KBM-7 (cell line): ENCODE measurements around the gene GNAO1.

Experiments used
- DNase-seq: peaks from one replicate; pipeline ENCODE4 v3.0.0-alpha.2; 2015
- in situ Hi-C: fragments of 300-500 bp; cut with MboI; formaldehyde crosslinking; loops from 2 replicates; pipeline ENCODE4 v1.14.3; 2020; ENCODE audit warnings: low sequenced_read_pairs, low pct_unique_long_range_greater_than_20kb, mixed read lengths

The GNAO1 gene

DNA sequence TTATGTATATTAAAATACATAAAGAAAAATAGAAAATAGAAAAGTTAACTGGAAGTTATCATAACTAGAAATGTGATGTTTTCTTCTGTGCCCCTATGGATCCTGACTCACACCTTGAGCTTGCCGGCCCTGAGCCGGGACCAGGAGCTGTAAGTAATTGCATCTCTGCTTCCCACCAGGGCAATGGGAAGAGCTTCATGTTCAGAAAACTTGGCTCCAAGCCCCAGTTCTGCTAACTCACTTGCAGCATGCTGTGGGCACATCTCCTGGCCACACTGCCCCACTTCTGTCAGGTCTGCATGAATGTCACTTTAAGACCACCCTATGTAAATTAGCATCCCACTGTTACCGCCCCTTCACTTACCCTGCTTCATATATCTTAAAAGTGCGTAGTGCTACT lies 37.2 kb downstream of the GNAO1 start:
- in situ Hi-C loops: no loop called here

DNA sequence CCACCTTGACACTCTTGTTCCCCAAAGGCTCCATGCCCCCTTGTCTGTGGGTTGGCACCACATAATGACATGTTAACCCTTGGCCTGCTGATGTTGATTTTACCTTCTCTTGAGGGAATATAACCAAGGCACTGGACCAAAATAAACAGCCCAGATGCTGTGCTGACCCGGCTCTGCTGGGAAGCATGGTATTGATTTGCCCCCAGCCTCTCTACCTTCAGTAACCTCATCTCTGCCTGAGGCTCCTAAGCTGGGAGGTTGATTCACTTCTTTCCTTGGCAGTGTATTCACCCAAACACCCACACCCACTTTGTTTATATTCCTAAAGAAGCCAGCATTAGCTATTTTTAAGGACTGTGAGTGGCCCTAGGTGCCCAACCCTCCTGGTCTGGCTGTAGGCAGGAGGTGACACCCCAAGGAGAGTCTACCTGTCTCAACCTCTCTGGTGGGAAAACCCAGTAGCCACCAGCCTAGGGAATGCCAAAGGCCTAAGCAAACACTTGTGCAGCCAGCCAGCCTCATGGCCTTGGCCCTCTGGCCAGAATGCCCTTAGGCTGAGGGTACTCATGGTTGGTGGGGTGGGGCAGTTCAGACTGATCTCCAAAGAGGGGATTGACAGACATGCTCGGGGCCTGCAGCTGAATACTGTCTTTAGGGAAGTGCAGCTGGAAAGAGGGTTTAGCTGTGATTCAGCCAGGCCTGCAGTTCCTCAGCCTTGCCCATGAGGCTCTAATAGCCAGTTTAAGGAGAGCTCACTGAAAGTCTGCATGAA lies 42.7 kb downstream of the GNAO1 start:
- in situ Hi-C loops: no loop called here
- DNase-seq: no peak

More for the DNA sequence above, 37.2 kb downstream of the GNAO1 start:
- DNase-seq: no peak

DNA sequence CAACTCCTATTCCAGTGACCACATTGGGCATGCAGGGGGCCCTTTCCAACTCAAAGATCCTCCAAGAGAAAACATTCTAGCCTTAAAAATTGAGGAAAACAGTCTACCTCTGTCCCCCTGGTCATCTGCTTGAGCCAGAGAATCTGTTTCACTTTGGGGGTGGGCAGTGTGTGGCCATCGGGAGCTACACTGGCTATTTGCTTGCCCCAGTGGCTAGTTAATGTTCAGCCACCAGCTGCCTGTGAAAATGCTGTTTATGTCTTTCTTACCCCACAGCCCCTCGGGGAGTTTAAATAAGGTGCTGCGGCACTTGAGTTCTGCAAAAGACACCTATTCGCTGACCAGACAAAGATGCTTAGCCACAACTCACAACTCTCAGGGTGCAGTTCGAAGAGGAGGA lies 43.4 kb downstream of the GNAO1 start:
- in situ Hi-C loops: no loop called here
- DNase-seq: no peak

DNA sequence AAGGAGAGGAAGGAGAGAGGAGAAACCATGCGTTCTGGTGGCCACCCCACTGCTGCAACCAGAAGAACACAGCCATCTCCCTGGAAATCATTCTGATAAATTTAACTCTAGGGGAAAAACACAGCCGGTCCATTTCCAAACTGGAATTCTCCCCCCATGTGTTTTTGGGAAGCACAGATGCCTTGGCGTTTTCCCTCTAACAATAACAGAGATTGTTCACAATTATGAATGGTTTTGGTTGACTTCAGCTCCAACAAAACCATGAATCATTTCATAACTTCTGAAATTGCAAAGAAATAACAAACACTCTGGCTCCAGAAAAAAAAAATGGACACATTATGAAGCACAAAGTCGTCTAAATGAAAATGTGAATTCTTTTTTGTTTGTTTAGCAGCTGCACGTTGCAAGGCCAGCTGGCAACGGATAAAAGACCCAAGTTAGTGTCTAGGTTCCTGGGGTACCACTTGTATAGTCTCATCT lies 46.2 kb downstream of the GNAO1 start:
- in situ Hi-C loops: no loop called here
- no peak for DNase-seq

DNA sequence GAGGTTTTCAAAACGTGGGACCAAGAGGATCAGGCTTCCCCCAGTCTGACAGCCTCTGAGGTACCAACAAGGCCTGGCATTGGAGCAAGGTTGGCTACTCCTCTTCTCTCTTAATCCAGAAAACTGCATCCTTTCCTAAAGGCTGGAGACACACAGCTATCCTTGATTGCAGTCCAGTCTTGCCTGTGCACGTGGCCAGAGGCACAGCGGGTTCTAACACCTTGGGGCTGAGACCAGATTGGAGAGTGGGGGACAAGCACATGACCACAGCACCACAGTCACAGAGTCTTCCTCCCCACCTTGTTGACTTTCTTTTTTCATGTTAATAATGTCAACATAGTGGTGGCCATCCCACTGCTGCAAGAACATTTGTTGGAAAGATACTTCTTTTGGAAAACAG lies 46.9 kb downstream of the GNAO1 start:
- no peak for DNase-seq
- in situ Hi-C loops: no loop called here

DNA sequence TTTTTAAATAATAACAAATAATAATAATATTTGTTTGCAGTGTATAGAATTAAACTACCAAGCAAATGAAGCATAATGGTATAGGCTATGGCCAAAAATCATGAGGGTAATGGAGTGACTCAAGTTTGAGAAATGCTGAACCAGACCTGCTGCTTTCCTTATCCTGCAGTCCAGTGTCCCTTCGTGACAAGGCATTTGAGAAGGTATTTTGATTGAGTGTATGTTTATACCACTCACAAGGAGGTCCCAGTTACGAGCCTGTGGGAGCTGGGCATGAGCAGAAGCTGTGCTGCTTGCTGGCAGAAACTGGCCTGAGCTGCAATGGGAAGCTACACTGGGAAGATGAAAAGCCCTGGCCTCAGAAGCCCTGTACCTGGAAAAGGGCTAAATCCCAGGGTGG lies 50.3 kb downstream of the GNAO1 start:
- no peak for DNase-seq
- in situ Hi-C loops: no loop called here

DNA sequence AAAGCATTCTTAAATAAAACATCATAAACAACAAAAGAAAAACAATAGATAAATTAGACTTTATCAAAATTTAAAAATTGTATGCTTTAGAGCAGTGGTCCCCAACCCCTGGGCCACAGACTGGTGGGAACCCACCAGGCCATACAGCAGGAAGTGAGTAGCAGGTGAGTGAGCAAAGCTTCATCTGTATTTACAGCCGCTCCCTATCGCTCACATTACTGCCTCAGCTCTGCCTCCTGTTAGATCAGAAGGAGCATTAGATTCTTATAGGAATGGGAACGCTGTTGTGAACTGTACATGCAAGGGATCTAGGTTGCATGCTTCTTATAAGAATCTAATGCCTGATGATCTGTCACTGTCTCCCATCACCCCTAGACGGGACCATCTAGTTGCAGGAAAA lies 51.5 kb downstream of the GNAO1 start:
- no peak for DNase-seq
- in situ Hi-C loops: no loop called here

DNA sequence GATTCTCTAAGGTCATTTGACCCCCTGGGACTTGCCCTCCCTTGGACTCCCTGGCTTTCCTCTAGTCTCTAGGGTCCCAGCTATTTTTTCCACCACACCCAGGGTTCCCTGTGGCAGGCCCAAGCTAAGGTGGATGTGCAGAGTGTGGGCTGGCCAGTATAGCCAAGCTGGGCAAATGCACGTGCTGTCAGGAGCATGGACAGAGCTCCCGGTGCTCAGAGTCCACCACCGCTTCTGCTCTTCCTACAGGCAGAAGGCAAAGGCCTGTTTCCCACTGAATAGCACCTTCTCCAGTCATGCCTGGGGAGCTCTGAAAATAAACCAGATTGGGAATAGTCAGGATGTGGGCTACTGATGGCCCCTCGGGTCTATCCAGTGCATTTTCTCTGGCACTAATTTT lies 53.3 kb downstream of the GNAO1 start:
- in situ Hi-C loops: no loop called here
- no peak for DNase-seq

DNA sequence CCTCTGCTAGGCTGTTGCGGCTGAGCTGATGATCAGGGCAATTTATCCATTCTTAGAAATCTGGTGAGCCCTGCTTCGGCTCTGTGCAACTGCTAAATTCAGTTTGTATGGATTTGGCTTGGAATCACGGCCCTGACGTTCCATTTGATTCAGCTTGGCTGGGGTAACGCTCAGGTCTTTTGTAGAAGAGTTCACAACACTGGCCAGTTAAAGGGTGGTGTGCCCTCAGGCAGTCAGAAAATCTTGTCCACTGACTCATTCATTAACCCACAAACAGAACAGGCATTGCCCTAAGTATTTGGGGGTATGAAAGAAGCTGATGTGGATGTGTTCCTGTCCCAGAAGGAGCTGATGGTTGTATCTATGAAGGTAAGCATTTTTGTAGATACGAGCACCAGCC lies 53.9 kb downstream of the GNAO1 start:
- in situ Hi-C loops: no loop called here
- DNase-seq: no peak

DNA sequence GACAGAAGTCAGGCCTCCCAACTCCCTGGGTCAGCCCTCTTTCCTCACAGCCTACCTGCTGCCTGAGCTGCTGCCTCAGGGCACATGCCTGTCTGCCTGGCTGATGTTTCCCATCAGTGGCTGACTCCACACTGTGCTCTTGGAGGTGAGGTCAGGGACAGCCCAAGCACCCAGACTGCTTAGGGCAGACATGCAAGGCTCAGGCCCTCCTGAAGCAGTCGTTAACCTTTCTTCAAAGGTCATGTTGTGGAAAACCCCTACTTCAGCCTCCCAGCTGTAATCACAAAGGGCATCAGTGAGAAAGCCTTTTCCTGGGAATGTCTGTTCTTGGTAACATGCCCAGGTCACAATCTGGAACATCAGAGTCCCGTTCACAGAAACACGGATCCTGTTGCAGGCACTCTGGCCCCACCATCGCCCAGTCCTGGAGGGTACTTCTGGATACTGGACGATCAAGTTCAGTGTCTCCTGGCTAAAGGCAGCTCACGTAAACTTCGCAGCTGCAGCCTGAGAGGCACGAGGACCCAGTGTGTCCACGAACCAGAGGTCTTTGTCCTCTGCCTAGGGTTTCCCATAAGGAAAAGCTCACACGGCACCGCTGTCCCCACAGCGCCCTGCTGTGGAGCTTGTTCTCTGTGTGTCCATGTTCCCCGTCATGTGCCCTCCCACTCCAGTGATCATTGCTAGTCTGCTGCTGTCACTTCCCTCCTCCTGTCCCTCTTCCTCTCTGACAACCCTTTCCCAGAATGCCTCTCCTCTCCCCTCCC lies 54.9 kb downstream of the GNAO1 start:
- in situ Hi-C loops: no loop called here
- DNase-seq: no peak

DNA sequence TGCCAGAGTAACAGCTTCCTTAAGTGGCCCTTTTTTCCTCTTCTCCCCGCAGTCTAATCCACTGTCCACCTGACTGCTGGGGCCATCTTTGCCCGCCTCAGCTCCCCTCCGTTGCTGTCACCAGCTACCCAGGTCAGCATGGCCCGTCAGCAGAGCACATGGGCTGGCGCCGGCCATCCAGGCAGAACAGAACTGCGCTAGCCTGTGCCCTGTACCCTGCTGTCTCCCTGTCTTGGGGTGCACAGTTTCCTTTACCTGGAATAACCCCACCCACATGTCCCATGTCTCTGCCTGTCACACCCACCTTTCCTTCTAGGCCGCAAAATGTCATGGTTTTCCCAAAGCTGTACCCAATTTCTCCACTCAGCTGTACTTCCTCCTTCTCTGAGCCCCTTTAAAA lies 55.7 kb downstream of the GNAO1 start:
- no peak for DNase-seq
- in situ Hi-C loops: no loop called here

DNA sequence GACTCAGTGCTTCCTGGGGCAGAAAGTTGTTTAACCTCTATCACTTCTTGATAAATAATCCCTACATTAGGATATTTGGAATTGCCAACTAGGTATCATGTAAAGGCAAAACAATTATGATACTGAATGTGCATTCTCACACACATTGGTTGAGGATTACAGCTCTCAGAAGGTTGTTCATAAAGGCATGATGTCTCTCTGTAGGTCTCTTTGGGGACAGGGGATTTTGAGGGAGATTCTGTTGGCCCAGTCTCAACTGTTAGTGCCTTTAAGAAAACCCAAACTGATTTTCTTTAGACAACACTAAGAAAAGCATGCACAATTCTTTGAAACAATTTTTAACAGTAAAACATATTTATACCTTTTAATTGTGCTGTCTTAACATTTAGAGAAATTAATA lies 56.5 kb downstream of the GNAO1 start:
- DNase-seq: no peak
- in situ Hi-C loops: no loop called here

DNA sequence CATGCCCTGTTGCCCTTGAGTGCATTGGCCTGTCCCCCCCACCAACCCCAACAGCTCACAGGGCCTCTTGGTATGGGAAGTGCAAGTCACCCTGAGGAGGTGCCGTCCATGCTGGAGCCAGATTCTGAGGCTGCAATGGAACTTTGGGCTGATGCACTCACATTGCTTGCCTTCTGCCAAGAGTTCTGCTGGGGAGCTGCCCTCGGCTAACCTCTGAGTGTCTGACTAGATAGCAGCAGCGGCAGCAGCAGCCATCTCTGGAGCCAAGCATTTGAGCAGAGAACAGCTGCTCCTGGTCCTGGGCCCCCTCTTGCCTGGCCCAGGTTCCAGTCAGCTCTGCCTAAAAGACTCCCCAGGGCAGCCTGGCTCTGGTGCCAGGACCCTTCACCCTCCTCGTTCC lies 61.5 kb downstream of the GNAO1 start:
- in situ Hi-C loops: no loop called here
- no peak for DNase-seq

DNA sequence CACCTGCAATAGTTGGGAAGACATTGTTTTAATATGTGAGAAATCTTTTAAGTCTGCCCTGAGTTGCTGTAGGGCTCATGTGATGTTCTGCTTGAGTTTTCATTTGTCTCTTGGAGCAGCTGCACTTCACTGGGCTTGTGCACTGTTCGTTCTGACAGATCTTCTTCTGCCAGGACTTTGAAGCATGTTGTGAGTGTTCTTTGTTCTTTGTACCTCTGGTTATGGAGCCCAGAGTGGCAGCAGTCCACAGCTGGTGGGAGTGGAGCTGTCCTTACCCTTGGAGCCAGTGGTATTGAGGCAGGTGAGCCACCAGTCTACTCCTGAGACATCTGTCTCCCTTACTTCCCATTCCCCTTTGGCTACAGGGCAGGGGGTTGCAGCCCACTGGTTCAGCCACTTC lies 64.6 kb downstream of the GNAO1 start:
- DNase-seq: no peak
- in situ Hi-C loops: no loop called here

DNA sequence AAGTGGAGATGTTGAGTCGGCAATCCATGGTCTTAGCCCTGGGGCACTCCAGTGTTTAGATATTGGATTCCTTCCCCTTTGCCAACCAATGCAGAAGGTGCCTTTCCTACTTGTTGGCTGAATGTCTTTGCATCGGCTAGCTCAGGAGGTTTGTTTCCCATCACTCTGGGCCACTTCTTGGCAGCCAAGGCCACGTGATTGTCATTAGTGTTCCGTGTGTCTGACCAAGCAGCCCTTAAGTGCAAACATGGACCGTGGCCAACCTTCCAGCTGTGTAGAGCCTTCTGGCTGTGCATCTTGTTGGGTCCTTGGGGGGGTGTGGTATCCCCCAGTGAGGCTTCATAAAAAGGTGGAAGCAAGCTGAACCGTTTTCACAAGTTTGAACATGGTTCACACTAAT lies 66.0 kb downstream of the GNAO1 start:
- DNase-seq: no peak
- in situ Hi-C loops: no loop called here

DNA sequence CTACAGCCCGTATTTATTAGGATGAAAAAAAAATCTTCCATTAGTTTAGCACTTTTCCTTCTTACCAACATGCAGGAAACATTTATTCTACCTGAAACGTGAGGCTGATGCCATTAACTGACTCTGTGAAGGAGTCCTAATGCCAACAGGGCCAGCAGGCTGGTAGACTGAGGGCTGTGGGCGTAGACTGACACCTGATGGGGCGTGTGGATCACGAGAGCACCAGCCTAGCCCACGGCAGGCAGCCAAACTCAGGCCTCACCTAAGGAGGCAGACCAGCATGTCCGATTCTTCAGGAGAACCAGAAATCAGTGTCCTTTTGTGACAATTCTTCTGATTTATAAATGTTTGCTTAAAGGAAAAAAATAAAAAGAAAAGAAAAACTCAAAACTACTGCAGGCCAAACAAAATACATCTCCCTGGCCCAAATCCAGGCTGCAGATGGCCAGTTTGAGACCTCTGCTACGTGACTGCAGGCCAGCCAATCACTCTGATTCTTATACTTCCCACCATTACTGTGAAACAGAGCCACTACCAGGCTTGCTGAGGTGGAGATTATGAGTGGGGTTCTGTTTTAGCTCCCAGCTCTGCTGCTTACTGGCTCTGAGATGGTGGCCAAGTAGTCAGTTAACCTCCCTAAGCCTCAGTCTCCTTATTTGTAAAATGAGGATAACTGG lies 66.5 kb downstream of the GNAO1 start:
- DNase-seq: no peak
- in situ Hi-C loops: no loop called here

DNA sequence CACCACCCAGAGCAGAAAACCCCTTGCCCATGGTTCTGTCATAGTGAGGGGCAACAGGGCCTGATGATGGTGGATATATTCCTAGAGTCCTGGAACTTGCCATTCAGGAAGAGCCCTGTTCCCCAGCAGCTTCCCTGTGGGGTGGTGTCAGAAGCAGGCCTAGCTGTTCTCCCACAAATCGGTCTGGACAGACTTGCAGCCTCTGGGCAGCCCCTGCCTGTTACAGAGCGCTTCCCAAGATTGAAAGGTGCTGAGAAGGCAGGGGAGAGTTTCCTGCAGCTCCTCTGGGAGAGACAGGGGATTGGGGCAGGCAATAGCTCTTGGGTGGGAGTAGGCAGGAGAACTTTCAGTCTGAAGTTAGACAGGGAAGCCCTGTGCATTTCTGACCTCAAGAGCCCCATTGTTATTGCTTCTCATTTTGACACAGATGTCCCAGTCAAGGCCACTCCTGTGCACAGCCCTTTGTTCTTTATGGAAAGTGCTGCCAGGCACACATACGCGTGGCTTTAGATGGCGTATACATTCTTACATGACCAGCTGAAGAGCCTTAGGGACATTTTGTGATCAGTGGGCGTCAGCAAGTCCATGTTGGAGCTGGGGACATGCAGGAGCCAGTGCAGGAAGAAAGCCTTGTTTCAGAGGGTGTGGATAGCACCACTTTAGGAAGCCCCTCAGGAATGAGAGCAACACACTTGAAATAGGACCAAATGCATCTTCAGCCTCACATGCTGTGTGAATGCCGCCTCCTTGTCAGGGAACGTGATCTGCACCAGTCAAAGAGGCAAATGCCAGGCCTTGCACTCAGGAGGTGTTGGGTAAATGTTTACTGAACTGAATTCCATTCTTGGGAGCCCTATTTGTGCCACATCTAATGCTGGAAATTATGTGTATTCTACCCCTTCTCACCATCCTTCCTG lies 67.5 kb downstream of the GNAO1 start:
- no peak for DNase-seq
- in situ Hi-C loops: no loop called here

DNA sequence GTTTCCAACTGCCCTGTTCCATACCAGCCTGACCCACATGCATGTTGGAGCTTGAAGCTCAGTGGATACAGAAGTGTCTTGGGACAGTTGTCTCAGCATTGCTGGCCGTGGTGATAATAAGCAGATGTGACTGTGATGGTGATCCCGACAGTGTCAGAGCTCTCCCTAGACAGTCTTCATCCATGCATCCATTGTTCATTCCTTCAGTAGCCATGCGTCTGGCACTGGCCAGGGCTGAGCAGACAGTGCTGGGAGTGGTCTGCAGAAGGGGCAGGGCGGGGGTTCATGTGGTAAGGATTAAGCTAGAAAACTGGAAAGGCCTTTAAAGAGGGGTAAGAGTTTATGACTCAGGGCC lies 68.1 kb downstream of the GNAO1 start:
- DNase-seq: no peak
- in situ Hi-C loops: no loop called here

DNA sequence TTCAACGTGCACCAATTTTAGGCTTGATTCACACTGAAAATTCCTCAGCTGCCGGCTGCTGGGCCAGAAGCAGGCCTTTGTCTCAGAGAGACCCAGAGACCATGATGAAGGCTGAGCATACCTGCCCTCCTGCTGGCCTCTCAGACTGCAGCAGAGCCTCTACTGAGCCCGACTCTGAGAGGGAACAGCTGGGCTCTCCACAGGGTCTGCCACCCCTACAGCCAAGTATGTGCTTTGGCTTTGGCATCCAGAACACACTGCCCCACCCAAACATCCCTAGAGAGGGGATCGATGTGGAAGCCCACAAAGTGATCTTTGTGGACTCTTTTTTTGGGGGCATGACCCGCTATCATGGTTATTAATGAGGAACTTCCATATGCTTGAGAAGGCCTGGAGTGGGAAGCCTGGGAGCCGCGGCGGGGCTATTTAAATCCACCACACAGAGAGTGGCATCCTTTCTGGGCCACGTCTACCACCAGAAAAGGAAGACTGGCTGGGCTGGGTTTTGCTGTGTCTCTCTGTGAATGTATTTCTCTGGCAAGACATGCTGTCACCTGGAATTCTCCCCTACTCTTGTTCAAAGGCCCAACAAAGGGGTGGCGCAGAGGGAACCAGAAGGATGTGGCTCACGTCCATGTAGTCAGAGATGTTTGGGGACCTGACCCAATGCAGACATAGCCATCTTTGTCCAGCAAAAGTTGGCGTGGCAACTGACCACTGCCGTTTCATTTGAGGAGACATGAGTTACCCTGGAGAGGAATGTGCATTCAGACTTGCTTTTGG lies 69.3 kb downstream of the GNAO1 start:
- in situ Hi-C loops: no loop called here
- no peak for DNase-seq
